ENCODE data around the gene MAPK10.

MAPK10 gene

GRCh38 chr4:86055898-86056297 is 304.0 kb downstream of the MAPK10 start:
- Histone ChIP-seq H3K79me2 (no peaks in the 10 kb centered on the region), H3K36me3 (ENCODE audit: control insufficient read depth, insufficient read depth, low read length) (no peaks in the 10 kb centered on the region), H3K27me3 (ENCODE audit: control insufficient read depth, insufficient read depth, low read length) (no peaks in the 10 kb centered on the region), H3K9me3 (ENCODE audit: control insufficient read depth, low read length) (no peaks in the 10 kb centered on the region), H3K9ac (no peak overlapping the region), H3K4me2 (ENCODE audit: low read length) (no peak overlapping the region), H3K4me1 (no peaks in the 10 kb centered on the region), H3K4me3 (ENCODE audit: low read depth, low read length) (no peak overlapping the region), H3K27ac (no peak overlapping the region), H2AFZ (no peak overlapping the region)
- no peak for TF ChIP-seq CTCF (IDR thresholded peaks at IDR 0.05)

- Histone ChIP-seq H3K9ac (no peak overlapping the region), H3K4me3 (ENCODE audit: low read depth, low read length) (no peak overlapping the region), H3K79me2 (no peaks in the 10 kb centered on the region), H3K4me2 (ENCODE audit: low read length) (no peak overlapping the region), H3K27ac (no peak overlapping the region), H2AFZ (no peak overlapping the region), H3K9me3 (ENCODE audit: control insufficient read depth, low read length) (no peaks in the 10 kb centered on the region), H3K36me3 (ENCODE audit: control insufficient read depth, insufficient read depth, low read length) (no peaks in the 10 kb centered on the region), H3K27me3 (ENCODE audit: control insufficient read depth, insufficient read depth, low read length) (no peaks in the 10 kb centered on the region), H3K4me1 (no peaks in the 10 kb centered on the region)
- TF ChIP-seq CTCF (IDR thresholded peaks at IDR 0.05): no peak
Measured at GRCh38 chr4:86054286-86055032, 305.4 kb downstream of the MAPK10 start.

- H3K9ac ChIP-seq: no peak overlapping the region
- no peaks in the 10 kb centered on the region for H3K27me3 ChIP-seq (ENCODE audit: control insufficient read depth, insufficient read depth, low read length)
- H3K4me1 ChIP-seq: no peaks in the 10 kb centered on the region
- no peaks in the 10 kb centered on the region for H3K9me3 ChIP-seq (ENCODE audit: control insufficient read depth, low read length)
- no peak overlapping the region for H3K27ac ChIP-seq
- no peak for TF ChIP-seq CTCF (IDR thresholded peaks at IDR 0.05)
- H3K4me2 ChIP-seq (ENCODE audit: low read length): no peak overlapping the region
- H2AFZ ChIP-seq: no peak overlapping the region
- H3K79me2 ChIP-seq: no peaks in the 10 kb centered on the region
- no peaks in the 10 kb centered on the region for H3K36me3 ChIP-seq (ENCODE audit: control insufficient read depth, insufficient read depth, low read length)
- no peak overlapping the region for H3K4me3 ChIP-seq (ENCODE audit: low read depth, low read length)
Measured at GRCh38 chr4:86050496-86050895, 309.4 kb downstream of the MAPK10 start.

GRCh38 chr4:86048426-86048825 is 311.4 kb downstream of the MAPK10 start:
- Histone ChIP-seq H3K4me3 (ENCODE audit: low read depth, low read length) (no peak overlapping the region), H3K27me3 (ENCODE audit: control insufficient read depth, insufficient read depth, low read length) (no peaks in the 10 kb centered on the region), H3K9ac (no peak overlapping the region), H3K79me2 (no peaks in the 10 kb centered on the region), H3K4me2 (ENCODE audit: low read length) (no peak overlapping the region), H3K27ac (no peak overlapping the region), H3K9me3 (ENCODE audit: control insufficient read depth, low read length) (no peaks in the 10 kb centered on the region), H2AFZ (no peak overlapping the region), H3K4me1 (no peaks in the 10 kb centered on the region), H3K36me3 (ENCODE audit: control insufficient read depth, insufficient read depth, low read length) (no peaks in the 10 kb centered on the region)
- TF ChIP-seq CTCF (IDR thresholded peaks at IDR 0.05): no peak

GRCh38 chr4:86044593-86044985 is 315.3 kb downstream of the MAPK10 start:
- Histone ChIP-seq H3K4me2 (ENCODE audit: low read length) (no peak overlapping the region), H3K36me3 (ENCODE audit: control insufficient read depth, insufficient read depth, low read length) (no peaks in the 10 kb centered on the region), H3K27me3 (ENCODE audit: control insufficient read depth, insufficient read depth, low read length) (no peaks in the 10 kb centered on the region), H3K9ac (no peak overlapping the region), H3K4me3 (ENCODE audit: low read depth, low read length) (no peak overlapping the region), H2AFZ (no peak overlapping the region), H3K9me3 (ENCODE audit: control insufficient read depth, low read length) (no peaks in the 10 kb centered on the region), H3K4me1 (no peaks in the 10 kb centered on the region), H3K79me2 (no peaks in the 10 kb centered on the region), H3K27ac (no peak overlapping the region)
- no peak for TF ChIP-seq CTCF (IDR thresholded peaks at IDR 0.05)
